Measurements from ENCODE around the gene TNFRSF13B.
"Not testable (repeated sequence)": the region's sequence is repeated elsewhere in the genome, so short reads cannot be mapped to it uniquely, and the experiment has no call there.

TNFRSF13B gene

GRCh38 chr17:16892876-16893454, 79.0 kb downstream of the TNFRSF13B start:
- not testable (repeated sequence) for H3K4me3 Mint-ChIP-seq; H3K4me1 Mint-ChIP-seq (ENCODE audit: low read depth in 2 of 2); H3K27ac Mint-ChIP-seq

DNA sequence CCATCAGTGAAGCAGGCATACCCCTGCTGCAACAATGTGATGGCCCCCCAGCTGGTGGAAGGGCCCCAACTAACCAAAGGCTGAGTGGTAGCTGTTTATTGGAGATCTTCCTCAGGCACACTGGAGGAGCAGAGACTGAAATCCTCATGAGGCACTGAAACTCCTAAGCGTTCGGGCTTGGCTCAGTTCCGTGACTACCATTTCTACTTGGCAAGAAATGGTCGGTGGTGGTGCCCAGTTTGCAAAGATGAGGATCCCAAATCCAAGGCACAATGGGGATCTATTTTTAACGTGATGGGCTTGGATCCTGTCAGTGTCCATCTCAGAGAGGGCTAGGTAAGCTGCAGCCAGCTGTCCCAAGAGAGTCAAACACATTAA, 82.8 kb downstream of the TNFRSF13B start:
- ATAC-seq (replicated peaks) (no peak), DNase-seq (no peak)
- Mint-ChIP-seq H3K9me3 (no peaks in the 10 kb centered on the region), H3K27me3 (peaks cover 0 to 7% of the 10 kb centered on the region in 2 donors), H3K36me3 (ENCODE audit: insufficient read depth) (no peaks in the 10 kb centered on the region), H3K4me1 (ENCODE audit: low read depth in 2 of 2) (no peaks in the 10 kb centered on the region), H3K27ac (no peak overlapping the region), H3K4me3 (no peak overlapping the region)

More at GRCh38 chr17:16892876-16893454, 79.0 kb downstream of the TNFRSF13B start:
- not testable (repeated sequence) for ATAC-seq (replicated peaks); H3K9me3 Mint-ChIP-seq; DNase-seq; H3K36me3 Mint-ChIP-seq (ENCODE audit: insufficient read depth)
- peaks cover 4 to 25% of the 10 kb centered on the region in 2 donors for H3K27me3 Mint-ChIP-seq
